ENCODE measurements around the gene AGK. TPM values are rescaled to one million over a fixed set of nuclear protein-coding genes. Genes with fewer than 3 reads are reported as not detected.
"Not testable (repeated sequence)": the region's sequence is repeated elsewhere in the genome, so short reads cannot be mapped to it uniquely, and the experiment has no call there.

Gene AGK
- total RNA-seq, 1 donor from 2014 or later: 31.9 TPM

DNA sequence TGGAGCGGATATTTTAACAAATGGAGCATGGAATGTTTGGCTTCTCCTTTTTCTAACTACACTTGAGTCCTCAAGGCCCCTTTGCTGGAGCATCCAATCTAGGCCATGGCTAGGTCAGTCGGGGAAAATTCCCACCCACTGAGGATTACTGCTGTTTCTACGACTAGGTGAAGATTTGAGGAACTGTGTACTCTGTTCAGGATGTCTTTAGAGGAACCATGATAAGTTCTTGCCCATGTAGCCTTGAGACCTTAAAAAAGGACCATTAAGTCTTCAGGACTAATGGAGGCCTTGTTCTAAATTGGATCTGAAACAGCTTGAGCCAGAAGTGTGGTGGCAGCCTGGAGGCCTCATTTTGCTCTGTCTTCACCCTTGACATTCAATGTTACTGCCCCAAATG, 6.2 kb downstream of the AGK start:
- peaks cover 6% of the 10 kb centered on the region for H3K4me1 Mint-ChIP-seq (ENCODE audit: unreplicated experiment)
- H3K27me3 Mint-ChIP-seq: no peaks in the 10 kb centered on the region
- TF ChIP-seq, protein P1, sequence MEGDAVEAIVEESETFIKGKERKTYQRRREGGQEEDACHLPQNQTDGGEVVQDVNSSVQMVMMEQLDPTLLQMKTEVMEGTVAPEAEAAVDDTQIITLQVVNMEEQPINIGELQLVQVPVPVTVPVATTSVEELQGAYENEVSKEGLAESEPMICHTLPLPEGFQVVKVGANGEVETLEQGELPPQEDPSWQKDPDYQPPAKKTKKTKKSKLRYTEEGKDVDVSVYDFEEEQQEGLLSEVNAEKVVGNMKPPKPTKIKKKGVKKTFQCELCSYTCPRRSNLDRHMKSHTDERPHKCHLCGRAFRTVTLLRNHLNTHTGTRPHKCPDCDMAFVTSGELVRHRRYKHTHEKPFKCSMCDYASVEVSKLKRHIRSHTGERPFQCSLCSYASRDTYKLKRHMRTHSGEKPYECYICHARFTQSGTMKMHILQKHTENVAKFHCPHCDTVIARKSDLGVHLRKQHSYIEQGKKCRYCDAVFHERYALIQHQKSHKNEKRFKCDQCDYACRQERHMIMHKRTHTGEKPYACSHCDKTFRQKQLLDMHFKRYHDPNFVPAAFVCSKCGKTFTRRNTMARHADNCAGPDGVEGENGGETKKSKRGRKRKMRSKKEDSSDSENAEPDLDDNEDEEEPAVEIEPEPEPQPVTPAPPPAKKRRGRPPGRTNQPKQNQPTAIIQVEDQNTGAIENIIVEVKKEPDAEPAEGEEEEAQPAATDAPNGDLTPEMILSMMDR (conservative IDR thresholded peaks at IDR 0.05): no peak
- H3K36me3 Mint-ChIP-seq: peaks cover 44% of the 10 kb centered on the region
- H3K9me3 Mint-ChIP-seq: no peaks in the 10 kb centered on the region
- no peak overlapping the region for H3K27ac Mint-ChIP-seq
- H3K4me3 Mint-ChIP-seq: no peak overlapping the region
- DNase-seq (ENCODE audit: extremely low spot score, unreplicated experiment): no peak

GRCh38 chr7:141557831-141558531, 6.8 kb downstream of the AGK start:
- H3K36me3 Mint-ChIP-seq: peaks cover 44% of the 10 kb centered on the region
- H3K27ac Mint-ChIP-seq; H3K4me3 Mint-ChIP-seq; H3K9me3 Mint-ChIP-seq; DNase-seq (ENCODE audit: extremely low spot score, unreplicated experiment); H3K27me3 Mint-ChIP-seq; H3K4me1 Mint-ChIP-seq (ENCODE audit: unreplicated experiment): not testable (repeated sequence)

DNA sequence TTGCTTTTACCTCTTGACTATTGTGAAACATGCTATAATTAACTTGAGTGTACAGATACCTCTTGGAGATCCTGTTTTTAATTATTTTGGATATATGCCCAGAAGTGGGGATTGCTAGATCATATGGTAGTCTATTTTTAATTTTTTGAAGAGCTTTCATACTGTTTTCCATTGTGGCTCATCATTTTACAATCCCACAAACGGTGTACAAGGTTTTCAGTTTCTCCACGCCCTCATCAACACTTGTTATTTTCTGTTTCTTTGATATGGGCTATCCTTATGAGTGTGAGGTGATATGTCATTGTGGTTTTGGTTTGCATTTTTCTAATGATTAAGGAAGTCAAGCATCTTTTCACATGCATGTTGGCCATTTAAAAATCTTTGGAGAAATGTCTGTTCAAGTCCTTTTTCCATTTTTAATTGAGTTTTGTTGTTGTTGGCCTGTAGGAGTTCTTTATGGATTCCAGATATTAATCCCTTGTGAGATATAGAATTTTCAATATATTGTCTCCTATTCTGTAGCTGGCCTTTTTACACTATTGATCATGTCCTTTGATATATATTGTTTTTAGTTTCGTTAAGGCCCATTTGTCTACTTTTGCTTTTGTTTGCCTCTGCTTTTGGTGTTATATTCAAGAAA, 7.5 kb downstream of the AGK start:
- H3K36me3 Mint-ChIP-seq: peaks cover 44% of the 10 kb centered on the region
- H3K9me3 Mint-ChIP-seq: no peaks in the 10 kb centered on the region
- H3K27ac Mint-ChIP-seq: no peak overlapping the region
- no peaks in the 10 kb centered on the region for H3K27me3 Mint-ChIP-seq
- TF ChIP-seq, protein P1 (conservative IDR thresholded peaks at IDR 0.05): no peak
- no peaks in the 10 kb centered on the region for H3K4me1 Mint-ChIP-seq (ENCODE audit: unreplicated experiment)
- no peak overlapping the region for H3K4me3 Mint-ChIP-seq
- DNase-seq (ENCODE audit: extremely low spot score, unreplicated experiment): no peak

DNA sequence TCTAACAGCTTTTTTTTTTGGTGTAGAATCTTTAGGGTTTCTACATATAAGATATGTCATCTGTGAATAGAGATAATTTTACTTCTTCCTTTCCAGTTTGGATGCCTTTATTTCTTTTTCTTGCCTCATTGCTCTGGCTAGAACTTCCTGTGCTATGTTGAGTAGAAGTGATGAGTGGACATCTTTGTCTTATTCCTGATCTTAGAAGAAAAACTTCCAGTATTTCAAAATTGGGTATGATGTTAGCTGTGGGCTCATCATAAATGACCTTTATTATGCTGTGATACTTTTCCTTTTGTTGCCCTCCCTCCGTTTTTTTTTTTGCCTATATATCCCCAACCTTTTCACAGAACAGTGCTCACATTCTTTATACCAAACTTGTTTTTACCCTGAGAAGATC, 8.8 kb downstream of the AGK start:
- H3K9me3 Mint-ChIP-seq: no peaks in the 10 kb centered on the region
- peaks cover 45% of the 10 kb centered on the region for H3K36me3 Mint-ChIP-seq
- no peak overlapping the region for H3K27ac Mint-ChIP-seq
- H3K4me1 Mint-ChIP-seq (ENCODE audit: unreplicated experiment): no peaks in the 10 kb centered on the region
- no peaks in the 10 kb centered on the region for H3K27me3 Mint-ChIP-seq
- DNase-seq (ENCODE audit: extremely low spot score, unreplicated experiment): no peak
- H3K4me3 Mint-ChIP-seq: no peak overlapping the region
- TF ChIP-seq, protein P1 (conservative IDR thresholded peaks at IDR 0.05): no peak

GRCh38 chr7:141562036-141562435, 10.8 kb downstream of the AGK start:
- no peak overlapping the region for H3K27ac Mint-ChIP-seq
- peaks cover 45% of the 10 kb centered on the region for H3K36me3 Mint-ChIP-seq
- TF ChIP-seq, protein P1 (conservative IDR thresholded peaks at IDR 0.05): no peak

DNA sequence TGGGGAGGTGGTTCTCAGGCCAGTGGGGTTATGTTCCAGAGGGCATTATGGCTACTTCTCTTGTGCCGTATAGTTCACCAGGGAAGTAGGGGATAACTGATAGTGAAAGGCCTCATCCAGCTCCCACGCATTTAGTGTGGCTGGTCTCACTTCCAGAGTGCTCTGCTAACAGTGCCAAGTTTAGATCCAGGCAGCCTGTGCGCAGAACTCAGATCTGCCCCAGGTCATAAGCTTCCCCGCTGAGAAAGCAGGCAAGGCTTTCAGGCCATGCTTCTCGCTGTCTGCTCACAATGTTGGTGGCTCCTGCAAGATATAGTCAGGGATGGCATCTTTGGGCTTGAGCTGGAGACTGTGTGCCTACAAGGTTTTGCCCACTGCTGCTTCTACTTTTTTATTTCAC, 11.3 kb downstream of the AGK start:
- Mint-ChIP-seq H3K4me1 (ENCODE audit: unreplicated experiment) (no peaks in the 10 kb centered on the region), H3K4me3 (no peak overlapping the region), H3K36me3 (peaks cover 40% of the 10 kb centered on the region), H3K27ac (no peak overlapping the region), H3K9me3 (no peaks in the 10 kb centered on the region), H3K27me3 (no peaks in the 10 kb centered on the region)
- DNase-seq (ENCODE audit: extremely low spot score, unreplicated experiment): no peak
- TF ChIP-seq, protein P1 (conservative IDR thresholded peaks at IDR 0.05): no peak

More at GRCh38 chr7:141562036-141562435, 10.8 kb downstream of the AGK start:
- H3K4me3 Mint-ChIP-seq: no peak overlapping the region
- H3K4me1 Mint-ChIP-seq (ENCODE audit: unreplicated experiment): no peaks in the 10 kb centered on the region
- no peaks in the 10 kb centered on the region for H3K9me3 Mint-ChIP-seq
- H3K27me3 Mint-ChIP-seq: no peaks in the 10 kb centered on the region
- DNase-seq (ENCODE audit: extremely low spot score, unreplicated experiment): no peak

All from type B pancreatic cell (in vitro differentiated cells).